Upper lobe of left lung (tissue), 4 donors: Measurements from ENCODE around the gene NRBP1.

ENCODE experiments used
- CTCF ChIP-seq, 6 experiments: fragments of 450-650 bp in 4 of 6; fragments of 200-600 bp in 2 of 6; sonication (generic) in 2 of 6; IDR thresholded peaks; one replicate each; pipeline ENCODE4 v1.5.1; 2016 to 2019; ENCODE audit warnings: antibody characterized with exemption in 6 of 6
- EP300 ChIP-seq, 4 donors: sonication (generic); formaldehyde crosslinking; IDR thresholded peaks; one replicate each; pipeline ENCODE4 v1.5.1; 2017; ENCODE audit warnings: antibody characterized with exemption in 4 of 4, control low read depth in 2 of 4
- POLR2A ChIP-seq, 4 donors: fragments of 450-650 bp; IDR thresholded peaks; one replicate each; pipeline ENCODE4 v1.5.1; 2016 to 2017; ENCODE audit warnings: antibody characterized with exemption in 4 of 4, mild to moderate bottlenecking in 2 of 4
- POLR2AphosphoS5 ChIP-seq, 2 donors: sonication (generic); formaldehyde crosslinking; IDR thresholded peaks; one replicate each; pipeline ENCODE4 v1.5.1; 2017; ENCODE audit warnings: antibody characterized with exemption in 2 of 2

- TF ChIP-seq POLR2A (IDR thresholded peaks at IDR 0.05) (no peak), CTCF (IDR thresholded peaks at IDR 0.05) (no peak), POLR2AphosphoS5 (IDR thresholded peaks at IDR 0.05) (no peak), EP300 (IDR thresholded peaks at IDR 0.05) (no peak)
Observed at GRCh38 chr2:27416151-27416550, 12.3 kb upstream of the NRBP1 start.
